OCI-LY7 (cell line): ENCODE results near the gene AIFM1.
A peak's percentile ranks its signal among the peaks of the same experiment; 100 is the strongest.

Source experiments
- CTCF ChIP-seq: fragments of 200-600 bp; sonication (generic); conservative IDR thresholded peaks from 2 replicates; pipeline ENCODE4 v1.5.1; 2014; ENCODE audit warnings: mild to moderate bottlenecking, antibody characterized with exemption, low read length, moderate library complexity, mixed read lengths
- EZH2phosphoT487 ChIP-seq: fragments of 200-600 bp; sonication (generic); IDR thresholded peaks from 2 replicates; pipeline ENCODE4 v1.6.1; 2018; ENCODE audit warnings: low read depth, borderline replicate concordance, mild to moderate bottlenecking, mixed run types, antibody characterized with exemption, low read length, moderate library complexity, mixed read lengths

- TF ChIP-seq CTCF = peak; percentile 46
- TF ChIP-seq EZH2phosphoT487 = no peak
Measured at GRCh38 chrX:130144509-130144908, 21.1 kb downstream of the AIFM1 start.
